ENCODE data around the gene ADAMTS8.

Gene ADAMTS8

DNA sequence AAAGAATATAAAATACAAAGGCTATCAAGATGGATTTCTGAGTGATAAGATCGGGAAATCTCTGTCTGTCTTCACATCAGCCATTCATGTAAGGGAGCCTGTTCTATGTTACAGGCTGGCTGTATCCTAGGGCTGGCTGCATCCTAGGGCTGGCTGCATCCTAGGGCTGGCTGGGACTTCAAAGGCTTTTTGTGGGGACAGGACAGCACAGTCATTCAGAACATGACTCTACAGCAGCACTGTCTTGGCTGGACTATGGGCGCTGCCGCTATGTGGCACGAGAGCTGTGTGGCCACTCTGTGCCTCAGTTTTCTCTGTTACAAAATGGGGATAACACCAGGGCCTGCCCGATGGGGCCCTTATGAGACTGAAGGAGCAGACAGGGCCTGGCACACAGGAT, 10.2 kb downstream of the ADAMTS8 start:
- DNase-seq, result no peak

DNA sequence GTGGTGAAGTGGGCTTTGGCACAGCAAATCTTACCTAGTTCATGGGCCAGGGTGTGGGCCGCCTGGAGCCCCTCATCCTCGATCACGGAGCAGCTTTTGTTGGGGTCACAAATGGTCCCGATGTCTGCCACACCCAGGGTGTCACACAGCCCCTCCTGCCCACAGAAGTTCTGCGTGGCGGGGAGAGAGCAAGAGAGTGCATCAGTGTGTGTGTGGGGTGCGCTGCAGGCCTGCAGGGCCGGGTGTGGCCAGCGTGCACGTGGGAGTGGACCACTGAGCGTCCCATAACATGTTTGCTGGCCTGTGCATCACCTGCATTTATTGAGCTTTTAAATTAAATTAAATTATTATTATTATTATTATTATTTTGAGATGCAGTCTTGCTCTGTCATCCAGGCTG, 11.5 kb downstream of the ADAMTS8 start:
- no peak for DNase-seq

DNA sequence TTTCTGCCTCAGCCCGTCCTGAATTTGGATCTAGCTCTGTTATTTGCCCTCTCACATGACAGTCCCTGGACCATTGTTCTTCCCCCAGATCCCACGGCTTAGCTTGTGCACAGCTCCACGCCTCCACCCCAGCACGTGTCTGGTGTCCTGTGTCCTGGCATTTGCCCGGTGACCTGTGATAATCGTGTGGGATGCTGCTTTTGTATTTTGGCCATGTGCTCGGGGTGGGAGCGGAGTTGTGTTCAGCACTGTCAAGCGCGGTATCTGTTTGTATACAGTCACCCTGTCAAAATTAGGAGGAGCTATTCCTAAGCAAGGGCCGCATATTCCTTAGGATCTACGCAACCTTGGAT, 11.9 kb downstream of the ADAMTS8 start:
- no peak for DNase-seq

DNA sequence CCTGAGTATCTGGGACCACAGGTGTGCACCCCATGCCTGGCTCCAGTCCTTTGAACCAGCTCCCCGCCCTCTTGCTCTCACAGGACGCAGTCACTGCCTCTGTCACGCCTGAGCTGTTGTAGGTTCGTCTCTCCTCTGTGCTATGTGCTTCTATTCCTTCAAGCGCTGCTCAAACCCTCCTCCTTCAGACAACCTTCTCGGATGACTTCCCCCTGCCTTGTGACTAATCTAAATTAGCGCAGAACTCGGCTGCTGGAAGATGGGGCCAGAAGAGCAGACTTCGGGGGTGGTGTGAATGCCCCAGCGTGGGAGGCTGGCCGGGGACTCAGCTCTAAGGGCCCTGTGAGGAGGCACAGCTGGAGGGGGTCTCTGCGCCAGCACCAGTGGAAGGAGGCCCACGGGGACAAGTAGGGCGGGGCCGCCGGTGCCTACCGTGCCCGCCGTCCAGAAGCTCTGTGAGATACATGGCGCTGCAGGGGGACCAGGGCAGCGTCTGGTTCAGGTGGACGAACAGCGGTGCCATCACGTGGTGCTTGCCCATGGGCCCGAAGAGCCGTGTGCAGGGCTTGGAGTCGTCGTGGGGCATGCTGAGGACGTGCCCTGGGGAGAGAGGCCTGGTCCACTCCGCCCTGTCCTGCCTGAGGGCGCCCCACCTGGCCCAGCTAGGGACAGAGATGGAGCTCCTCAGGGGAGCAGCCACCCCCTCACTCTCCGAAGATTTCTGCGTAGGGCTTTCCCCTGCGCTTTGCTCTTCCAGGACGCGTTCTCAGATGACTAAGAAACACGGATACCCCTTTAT, 12.5 kb downstream of the ADAMTS8 start:
- no peak for DNase-seq

DNA sequence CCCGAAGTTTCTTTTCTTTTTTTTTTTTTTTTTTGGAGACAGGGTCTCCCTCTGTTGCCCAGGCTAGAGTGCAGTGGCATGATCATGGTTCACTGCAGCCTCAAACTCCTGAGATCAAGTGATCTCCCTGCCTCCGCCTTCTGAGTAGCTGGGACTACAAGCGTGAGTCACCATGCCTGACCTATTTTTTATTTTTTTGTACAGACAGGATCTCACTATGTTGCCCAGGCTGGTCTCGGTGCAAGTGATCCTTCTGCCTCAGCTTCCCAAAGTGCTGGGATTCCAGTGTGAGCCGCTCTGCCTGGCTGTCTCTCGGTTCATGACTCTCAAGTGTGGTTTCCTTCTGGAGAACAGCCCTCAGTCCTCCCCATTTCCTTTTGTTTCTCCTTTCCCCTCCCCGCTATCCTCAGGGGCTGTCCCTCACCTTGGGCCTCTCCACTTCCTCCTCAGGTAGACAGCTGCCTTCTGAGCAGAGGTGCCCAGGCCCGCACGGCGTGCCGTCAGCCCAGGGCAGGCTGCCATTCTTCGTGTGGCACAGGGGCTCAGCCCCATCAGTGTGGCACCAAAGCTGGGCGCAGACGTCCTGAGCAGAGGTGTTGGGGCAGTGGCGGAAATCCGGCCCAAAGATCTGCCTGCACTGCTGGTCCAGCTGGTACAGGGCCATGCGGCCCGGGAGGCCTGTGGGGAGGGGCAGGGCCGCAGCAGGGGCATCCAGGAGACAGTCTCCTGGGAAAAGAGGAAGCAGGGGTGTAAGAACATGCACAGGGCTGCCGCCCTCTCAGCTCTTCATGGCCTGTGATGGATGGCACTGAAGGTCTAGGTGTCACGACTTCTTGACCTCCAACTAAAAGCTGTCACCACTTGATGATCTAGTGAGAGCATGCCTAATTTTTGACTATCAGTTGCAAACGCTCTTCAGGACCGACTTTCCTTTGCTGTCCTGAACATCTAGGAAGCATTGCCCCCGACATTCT, 14.0 kb downstream of the ADAMTS8 start:
- no peak for DNase-seq

DNA sequence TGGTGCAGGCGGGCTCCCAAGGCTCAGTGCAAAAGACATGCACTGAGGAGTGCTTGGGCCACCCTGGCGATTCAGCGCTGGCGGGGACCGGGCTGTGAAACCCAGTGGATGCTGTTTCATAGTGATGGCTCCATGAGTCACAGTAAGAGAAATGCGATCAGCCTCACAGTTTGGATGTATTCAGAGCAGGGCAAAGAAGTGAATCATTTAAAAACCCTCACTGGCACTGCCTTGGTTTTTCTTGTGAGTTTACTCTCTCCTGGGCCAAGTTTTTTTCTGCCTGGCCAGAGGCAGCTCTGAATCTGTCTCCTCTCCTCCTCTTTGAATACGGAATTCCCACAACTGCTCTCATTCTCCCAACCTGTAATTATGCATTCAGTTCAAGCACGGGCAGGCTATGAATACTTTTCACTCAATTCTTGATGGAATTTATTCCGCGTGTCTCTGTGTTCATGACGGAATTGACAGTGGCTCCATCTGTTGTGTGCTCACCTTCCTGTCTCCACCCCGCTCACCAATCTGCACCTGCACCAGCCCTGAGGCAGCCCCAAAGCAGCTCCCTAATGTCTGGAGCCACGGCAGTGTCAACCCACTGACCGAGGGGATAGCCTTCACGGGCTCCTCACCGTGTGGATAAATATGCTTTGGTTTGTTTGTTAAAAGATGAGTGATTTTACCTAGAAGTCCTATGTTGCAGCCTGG, 14.9 kb downstream of the ADAMTS8 start:
- DNase-seq, result no peak

DNA sequence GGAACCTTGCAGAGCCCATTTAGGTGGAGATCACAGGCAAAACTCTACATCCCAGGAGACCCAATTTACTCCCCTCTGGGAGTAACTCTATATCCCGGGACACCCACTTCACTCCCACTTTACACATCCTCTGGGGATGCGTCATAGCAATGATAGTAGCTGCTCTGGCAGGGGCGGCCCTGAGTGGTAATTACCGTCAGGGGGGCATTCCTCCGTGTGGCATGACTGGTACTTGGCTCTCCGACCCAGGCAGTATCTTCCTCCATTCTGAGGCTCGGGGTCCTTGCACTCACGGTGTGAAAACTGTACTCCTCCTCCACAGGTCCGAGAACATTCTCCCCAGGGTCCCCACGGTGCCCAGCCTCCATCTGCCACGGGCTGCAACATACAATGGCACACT, 17.2 kb downstream of the ADAMTS8 start:
- no peak for DNase-seq

DNA sequence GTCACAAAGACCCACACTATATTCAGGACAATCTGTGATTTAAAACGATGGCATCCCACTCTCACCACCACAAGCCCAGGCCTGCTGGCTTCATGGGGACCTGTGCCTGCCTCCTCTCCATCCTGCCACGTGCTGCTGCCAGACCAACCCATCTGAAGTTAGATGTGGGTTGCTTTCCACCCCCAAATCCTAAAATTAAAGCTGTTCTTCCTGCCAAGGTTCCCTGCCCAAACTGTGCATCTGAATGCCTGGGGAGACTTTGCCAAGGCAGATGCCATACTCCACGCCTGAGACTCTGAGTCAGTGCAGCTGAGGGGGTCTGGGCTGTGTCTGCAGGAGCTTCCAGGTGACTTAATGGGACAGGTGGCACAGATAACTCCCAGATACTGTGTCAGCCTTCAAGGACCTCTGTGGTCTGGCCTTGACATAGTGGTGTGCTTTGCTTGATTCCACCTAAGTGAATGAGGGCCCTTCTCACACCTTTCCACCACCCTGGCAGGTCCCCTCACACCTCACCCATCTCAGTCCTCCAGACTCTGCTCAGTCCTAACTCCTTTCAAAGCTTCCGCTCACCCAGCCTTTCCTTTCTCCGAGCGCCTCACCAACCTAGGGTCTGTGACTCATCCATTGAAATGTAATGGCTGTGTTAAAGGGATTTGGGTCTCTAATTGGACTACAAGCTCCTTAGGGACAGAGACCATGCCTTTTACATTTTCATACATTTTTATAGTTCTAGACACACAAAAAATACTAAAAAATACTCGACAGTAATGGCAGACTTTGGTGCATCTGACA, 18.6 kb downstream of the ADAMTS8 start:
- no peak for DNase-seq

DNA sequence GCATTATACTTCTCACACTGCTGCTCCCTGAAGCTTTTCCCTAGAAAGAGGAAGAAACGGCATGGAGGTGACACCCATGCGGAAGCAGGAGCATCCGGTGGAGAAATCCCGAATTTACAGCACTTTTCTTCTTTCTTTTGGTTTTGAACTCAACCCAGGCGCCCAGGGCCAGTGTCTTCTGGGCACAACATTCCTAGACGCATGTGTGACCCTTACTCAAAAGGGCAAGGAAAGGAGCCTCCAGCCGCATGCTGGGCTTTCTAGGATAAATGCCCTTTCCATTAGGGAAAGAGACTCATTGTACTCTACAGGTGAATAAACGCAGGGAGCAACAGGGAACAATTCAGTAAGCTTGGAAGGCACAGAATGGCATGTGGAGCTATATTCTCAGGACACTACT, 19.5 kb downstream of the ADAMTS8 start:
- DNase-seq, result no peak

DNA sequence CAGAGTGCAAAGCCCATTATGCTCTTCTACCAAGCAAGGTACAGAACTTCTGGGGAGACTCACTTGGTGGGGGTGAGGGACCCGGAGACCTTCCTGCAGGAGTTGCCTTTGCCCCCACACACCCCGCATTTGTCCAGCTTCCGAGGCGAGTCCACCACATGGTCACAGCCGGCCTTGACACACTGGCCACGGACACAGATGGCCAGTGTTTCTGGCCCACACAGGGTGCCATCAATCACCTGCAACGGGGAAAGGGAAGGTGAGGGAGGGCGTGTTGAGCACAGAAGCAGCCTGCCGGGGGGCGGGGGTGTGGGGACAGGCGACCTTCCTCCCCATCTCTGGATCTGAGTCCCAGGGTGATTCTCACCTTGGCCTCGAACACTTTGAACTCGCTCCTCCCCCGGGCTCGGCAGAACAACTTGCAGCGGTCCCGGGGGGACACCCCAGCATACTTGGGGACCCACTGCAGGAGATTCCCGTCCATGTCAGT, 20.0 kb downstream of the ADAMTS8 start:
- no peak for DNase-seq

DNA sequence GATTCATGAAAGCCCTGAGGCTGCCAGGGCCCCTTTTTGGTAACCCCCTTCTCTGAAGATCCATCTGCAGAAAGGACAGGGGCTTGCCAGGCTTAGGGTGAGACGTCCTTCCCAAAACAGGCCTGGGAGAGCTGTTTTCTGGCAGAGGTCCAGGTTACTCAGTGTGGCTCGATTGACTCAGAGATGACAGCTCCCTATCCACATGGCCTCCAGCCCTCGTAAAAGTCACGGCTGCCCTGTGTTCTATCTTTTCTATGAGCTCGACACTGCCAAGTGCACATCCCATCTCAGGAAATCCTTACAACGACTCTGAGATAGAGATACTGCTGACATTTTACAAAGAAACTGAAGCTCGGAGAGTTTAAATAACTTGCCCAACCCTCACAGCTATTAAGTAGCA, 20.4 kb downstream of the ADAMTS8 start:
- no peak for DNase-seq

DNA sequence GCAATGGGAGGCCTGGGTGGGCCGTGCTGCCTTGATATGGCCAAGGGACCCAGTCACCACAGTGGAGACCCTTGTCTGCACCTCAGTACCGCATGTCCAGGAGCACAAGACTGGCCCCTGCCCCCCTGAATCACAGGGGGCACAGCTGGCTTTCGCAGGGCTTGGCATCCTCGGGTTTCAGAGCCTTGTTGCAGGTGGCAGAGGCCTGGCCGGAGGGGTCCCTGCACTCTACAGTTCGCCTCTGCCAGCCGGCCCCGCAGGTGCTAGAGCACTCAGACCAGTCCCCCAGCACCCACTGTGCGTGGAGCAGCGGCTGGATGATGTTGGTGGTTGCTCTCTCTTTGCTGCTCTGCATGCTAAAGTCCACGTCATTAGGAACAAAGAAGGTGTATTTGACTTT, 23.0 kb downstream of the ADAMTS8 start:
- DNase-seq, result no peak

DNA sequence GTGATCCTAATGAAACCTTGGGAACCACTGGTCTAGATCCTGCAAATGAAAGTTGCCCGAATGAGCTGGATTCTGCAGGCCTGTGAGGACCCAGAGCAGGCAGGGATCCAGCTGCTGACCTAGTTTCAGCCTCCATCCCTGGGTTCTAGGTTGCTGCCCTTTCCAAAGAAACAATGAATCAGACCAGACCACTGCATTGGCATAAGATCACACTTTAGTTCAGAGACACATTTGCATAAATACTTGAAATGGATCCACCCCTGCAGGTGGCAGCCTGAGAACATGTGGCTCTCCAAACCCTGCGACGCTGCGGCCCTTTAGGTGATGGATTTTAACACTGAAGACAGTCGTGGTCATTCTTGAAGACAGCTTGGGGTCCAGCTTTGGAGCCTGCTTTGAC, 23.7 kb downstream of the ADAMTS8 start:
- no peak for DNase-seq

DNA sequence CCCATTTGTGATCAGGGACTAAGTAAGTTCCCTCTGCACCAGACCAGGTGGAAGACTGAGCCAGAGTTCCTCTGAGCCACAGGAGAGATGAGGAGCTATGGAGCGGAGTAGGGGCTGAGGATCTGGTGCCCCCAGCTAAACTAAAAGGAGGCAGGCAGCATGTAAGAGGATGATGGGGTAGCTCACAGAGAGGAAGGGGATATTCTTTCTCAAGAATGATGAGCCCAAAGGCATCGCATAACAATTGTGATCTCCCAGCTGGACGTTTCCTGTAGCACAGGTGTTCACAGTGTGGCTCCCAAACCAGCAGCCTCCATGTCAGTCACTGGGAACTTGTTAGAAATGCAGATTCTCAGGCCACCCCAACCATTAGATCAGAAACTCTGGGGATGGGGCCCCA, 24.4 kb downstream of the ADAMTS8 start:
- DNase-seq, result no peak

DNA sequence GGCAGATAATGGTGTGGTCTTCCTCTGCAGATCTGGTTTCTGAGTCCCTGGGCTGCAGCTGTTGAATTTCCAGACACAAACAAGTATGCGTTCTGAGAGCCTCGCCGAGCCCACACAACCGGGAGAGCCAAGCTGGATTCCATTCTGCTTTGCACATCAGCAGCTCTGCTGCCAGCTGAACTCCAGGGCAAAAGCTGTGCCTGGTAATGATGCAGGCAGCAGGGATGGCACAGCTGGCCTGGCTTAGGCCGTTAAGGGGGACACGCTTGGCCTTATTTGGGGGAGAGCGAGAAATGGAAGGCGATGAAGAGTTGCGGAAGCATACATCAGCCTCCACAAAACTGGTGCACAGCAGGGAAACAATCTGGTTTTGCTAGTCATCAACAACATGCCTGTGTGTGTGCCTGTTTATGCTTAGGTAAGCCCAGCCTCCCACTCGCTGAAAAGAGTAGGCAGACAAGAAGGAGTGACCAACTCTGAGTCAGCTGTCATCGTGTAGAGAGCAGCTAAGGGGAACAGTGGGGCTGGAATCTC, 25.1 kb downstream of the ADAMTS8 start:
- no peak for DNase-seq

DNA sequence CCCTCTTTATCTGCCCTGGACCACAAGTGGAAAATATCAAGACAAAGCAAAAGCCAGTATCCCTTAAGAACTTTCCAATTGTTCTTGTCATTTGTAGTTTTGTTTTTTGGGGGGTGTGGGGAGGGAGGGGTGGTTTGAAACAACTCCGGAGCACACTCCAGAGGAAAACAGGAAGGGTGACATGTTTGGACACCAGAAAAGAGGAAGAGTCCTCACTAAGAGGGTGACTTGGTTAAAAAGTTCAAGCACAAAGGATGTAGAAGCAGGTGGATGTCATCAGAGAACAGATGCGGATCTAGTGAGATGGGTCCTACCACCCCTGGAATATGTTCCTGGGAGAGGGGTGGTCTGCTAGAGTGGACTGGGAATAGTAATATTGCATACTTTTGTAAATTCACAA, 25.8 kb downstream of the ADAMTS8 start:
- no peak for DNase-seq

DNA sequence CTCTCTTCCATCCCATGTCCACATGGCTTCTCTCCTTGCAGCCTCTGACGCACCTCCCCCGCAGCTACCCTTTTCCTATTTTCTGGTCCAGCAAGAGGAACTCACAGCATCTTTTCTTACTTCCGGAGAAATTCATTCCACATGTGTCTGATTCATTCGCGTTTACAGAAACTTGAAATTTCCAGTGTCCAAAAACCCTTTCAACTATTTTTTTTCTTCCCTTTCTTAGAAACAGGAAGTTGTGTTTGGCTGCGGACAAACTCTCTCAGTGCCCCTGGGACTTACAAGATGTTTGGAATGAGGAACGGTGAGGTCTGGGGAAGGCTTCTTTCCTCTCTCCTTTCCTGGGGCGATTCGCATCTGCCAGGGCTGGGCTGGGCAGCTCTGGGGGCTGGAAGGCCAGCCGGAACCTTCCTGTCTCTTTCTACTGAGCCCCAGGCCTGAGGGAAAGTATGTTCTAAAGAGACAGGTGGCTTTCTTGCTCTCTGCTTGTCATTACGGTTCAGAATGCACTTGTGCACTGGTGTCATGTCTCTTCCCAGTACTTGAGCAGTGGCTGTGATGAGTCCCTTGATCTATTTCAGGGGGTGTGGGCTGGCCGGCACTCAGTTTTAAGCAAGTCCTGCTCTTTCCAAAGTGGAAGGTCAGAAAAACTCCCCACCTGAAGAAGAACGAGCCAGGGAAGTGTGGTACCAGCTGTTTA, 27.5 kb downstream of the ADAMTS8 start:
- DNase-seq, result no peak

DNA sequence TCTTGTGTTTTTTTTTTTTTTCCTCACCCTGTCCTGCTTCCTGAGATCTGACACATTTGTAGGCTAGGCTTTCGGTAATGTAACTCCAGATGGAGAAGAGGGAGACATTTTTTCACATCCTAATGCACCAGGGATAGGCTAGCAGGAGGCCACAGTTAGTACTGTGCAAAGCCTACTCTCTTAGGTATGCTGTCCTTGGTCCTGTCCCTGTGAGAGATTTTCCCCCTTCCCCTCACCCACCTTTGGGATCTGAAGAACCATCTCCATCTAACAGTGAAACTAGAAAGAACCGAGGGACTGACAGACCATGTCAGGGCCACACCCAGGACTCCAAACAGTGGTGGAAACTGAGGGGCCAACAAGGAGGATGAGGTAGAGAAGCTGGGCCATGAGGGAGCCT, 29.2 kb downstream of the ADAMTS8 start:
- DNase-seq, result no peak

DNA sequence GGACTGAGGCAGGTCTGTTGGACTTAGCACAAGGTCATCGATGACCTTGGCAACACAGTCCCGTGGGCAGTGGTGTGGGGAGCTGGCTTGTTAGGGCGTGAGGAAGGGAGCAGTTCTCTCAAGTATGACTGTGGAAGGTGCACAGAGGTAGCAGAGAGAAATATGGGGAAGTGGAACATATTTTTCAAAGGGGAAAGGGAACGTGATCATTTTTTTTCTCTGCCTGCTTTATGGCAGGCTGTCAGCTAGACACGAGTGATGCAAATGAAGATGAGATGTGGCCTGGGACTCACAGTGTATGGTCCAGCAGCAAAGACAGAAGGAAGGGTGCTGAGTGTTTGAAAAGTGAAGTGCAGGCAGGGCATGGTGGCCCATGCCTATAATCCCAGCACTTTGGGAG, 30.6 kb downstream of the ADAMTS8 start:
- DNase-seq, result no peak

DNA sequence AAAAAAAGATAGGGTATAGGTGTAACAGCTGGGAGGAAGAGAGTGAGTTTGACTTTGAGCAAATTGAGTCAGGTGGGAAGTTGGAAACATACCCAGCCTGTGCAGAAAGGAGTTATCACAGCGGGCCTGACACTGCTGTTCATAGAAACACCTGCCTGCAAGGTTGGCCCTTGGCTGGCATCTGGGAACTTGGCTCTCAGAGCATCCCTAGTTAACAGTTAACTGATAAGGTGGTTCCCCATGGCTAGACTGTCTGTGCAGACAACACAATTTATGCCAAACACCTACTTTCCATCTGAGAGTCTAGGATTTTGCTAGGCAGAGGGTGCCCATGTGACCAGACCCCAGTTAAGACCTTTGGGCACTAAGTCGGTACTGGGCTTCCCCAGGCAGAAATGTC, 31.4 kb downstream of the ADAMTS8 start:
- no peak for DNase-seq

DNA sequence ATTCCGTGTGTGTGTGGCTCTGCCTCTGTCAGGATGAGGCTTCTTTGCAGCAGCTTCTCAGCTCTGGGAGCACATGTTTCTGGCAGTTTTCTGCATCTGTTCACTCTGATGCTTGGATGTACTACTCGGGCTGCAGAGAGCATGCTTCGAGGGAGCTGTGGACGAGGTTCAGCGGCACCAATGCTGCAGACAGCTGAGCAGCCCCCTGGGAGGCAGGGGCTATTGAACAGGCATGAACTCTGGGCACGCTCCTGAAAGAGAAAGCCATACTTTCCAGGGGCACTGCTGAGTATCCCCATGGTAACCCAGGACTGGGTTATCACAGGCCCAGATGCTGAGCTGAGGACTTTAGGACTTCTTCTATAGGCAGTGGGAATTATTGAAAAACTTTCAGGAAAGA, 33.8 kb downstream of the ADAMTS8 start:
- DNase-seq, result no peak

DNA sequence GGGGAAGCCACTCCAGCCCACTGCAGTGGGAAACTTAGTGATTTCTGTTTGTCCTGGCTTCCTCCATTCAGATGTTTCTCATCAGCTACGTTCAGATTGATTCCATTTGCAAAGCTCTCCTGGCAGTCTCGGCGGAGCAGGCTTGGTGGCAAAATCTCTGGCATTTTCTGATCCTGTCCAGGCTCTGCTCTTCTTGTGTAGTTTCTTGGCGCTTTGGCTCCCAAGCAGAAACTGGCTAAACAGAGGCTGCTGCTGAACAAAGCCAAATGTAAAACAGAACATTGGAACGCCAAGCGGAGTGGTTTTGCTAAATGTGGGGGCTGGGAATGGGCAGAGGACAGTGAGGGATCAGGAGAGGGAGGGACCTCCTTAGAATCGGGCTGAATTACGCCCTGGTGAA, 36.7 kb downstream of the ADAMTS8 start:
- DNase-seq, result no peak

Data from stimulated activated CD4-positive, alpha-beta T cell treated with anti-CD3 and anti-CD28 coated beads, Interleukin-15, amount 100 ng/mL, for 24 hours (primary cell).